ENCODE measurements around the gene PERCC1.
"Not testable (repeated sequence)": the region's sequence is repeated elsewhere in the genome, so short reads cannot be mapped to it uniquely, and the experiment has no call there.

Gene PERCC1

DNA sequence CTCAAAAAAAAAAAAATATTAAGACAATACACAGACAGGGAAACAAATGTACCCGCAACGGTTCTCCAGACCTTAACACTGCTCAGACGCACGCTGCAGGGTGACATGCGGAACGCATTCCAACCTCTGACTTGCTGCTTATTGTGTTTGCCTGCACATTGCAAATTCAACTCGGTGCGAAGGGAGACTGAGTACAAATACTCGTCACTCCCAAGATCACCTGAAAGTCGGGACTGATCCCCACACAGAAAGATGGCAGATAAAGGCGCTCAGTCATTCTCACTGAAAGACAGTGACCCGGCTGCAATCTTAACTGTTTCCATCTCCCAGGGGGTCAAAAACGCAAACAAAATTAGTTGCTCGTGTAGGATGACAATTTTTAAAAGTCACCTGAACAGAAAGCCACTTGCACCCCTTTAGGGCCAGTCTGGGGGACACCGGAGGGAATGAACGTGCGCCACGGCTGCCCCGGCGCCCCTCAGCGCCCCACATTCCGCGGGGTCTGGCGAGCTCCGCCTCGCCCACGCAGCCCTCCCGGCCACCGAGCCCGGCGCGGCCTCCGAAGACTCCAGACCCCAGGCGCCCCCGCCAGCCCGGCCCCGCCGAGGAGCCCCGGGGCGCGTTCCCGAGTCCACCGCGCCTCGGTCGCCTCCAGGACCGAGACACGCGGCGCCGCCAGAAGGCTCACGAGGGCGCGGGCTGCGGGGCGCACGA lies 43.4 kb downstream of the PERCC1 start:
- Histone ChIP-seq H3K9ac (ENCODE audit: low read depth, low read length) (peak overlapping the region; percentile 88), H3K4me3 (ENCODE audit: low read depth, low read length) (peak overlapping the region; percentile 76), H3K4me1 (ENCODE audit: control insufficient read depth, insufficient read depth, low read length) (no peaks in the 10 kb centered on the region), H3K27me3 (ENCODE audit: control insufficient read depth, insufficient read depth, low read length) (peaks cover 6% of the 10 kb centered on the region; the same call in 1 of the 2 replicates), H3K9me3 (ENCODE audit: control insufficient read depth, insufficient read depth, low read length) (no peaks in the 10 kb centered on the region), H3K36me3 (ENCODE audit: control insufficient read depth, insufficient read depth, low read length) (no peaks in the 10 kb centered on the region), H3K27ac (ENCODE audit: low read depth, low read length) (no peak overlapping the region)

DNA sequence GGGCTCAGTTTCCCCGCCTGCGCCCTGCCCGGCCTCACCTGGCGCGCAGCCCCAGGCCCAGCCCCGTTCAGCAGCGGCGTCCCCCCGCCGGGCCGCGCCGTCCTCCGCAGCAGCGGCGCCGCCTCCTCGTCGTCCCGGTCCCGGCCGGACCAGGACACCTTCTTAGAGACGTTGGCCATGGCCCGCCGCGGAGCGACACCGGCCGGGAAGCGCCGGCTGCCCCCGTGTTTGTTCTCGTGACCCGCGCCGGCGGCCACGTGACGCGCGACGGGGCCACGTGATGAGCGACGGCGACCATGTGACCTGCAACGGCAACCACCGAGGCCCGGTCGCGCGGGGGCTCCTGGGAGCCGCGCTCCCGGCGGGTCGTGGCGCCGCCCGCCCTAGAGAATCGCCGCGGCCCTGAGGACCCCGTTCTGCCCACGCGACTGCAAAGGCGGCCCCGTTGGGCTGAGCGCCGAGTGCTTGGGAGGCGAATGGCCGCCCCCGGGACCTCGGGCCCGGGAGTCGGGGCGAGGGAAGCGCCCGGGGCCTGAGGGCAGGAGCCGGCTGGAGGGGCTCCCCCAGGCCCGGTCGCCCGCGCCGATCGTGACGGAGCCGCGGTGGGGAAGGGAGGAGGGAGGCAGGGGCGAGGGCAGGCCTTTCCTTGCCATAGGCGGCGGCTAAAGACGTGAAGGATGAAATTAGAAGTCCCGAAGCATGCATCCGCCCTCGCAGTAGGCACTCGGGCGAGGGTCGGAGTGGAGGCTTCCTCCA lies 44.1 kb downstream of the PERCC1 start, which contains the start of gene CLCN7:
Gene CLCN7 (minus strand): TSS at position 233 of the 756 bp plus-strand sequence. CDS start 54 bp downstream, at position 179.
- H3K4me1 ChIP-seq (ENCODE audit: control insufficient read depth, insufficient read depth, low read length): no peaks in the 10 kb centered on the region
- peak within 1 kb of the TSS; percentile 76 for H3K4me3 ChIP-seq (ENCODE audit: low read depth, low read length)
- H3K27me3 ChIP-seq (ENCODE audit: control insufficient read depth, insufficient read depth, low read length): peaks cover 6% of the 10 kb centered on the region; the same call in 1 of the 2 replicates
- H3K9ac ChIP-seq (ENCODE audit: low read depth, low read length): peak within 1 kb of the TSS; percentile 88
- no peaks in the 10 kb centered on the region for H3K36me3 ChIP-seq (ENCODE audit: control insufficient read depth, insufficient read depth, low read length)
- H3K27ac ChIP-seq (ENCODE audit: low read depth, low read length): peak within 1 kb of the TSS; percentile 60
- H3K9me3 ChIP-seq (ENCODE audit: control insufficient read depth, insufficient read depth, low read length): no peaks in the 10 kb centered on the region

DNA sequence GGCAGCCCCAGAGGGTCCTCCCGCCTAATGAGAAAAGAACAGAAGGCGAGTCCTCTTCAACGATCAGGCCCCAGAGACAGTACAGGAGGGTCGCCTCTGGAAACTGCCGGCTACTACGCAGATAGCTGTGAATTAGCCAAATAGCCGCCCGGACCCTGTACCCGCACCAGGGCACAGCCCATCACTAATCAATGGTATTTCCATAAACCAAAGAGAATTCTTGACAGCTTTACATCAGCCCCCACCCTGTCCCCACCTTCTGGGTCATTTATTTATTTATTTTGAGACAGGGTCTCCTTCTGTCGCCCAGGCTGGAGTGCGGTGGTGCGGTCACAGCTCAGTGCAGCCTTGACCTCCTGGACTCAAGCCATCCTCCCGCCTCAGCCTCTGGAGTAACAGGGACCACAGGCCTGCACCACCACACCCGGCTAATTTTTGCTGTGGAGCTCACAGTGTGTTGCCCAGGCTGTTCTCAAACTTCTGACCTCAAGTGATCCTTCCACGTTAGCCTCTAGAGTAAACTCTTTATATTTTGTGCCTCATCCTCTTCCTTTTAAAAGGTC lies 44.8 kb downstream of the PERCC1 start:
- Histone ChIP-seq H3K9me3 (ENCODE audit: control insufficient read depth, insufficient read depth, low read length) (no peaks in the 10 kb centered on the region), H3K4me1 (ENCODE audit: control insufficient read depth, insufficient read depth, low read length) (no peaks in the 10 kb centered on the region), H3K4me3 (ENCODE audit: low read depth, low read length) (peak overlapping the region; percentile 76), H3K36me3 (ENCODE audit: control insufficient read depth, insufficient read depth, low read length) (no peaks in the 10 kb centered on the region), H3K27ac (ENCODE audit: low read depth, low read length) (no peak overlapping the region), H3K9ac (ENCODE audit: low read depth, low read length) (peak overlapping the region; percentile 88), H3K27me3 (ENCODE audit: control insufficient read depth, insufficient read depth, low read length) (peaks cover 6% of the 10 kb centered on the region; the same call in 1 of the 2 replicates)

DNA sequence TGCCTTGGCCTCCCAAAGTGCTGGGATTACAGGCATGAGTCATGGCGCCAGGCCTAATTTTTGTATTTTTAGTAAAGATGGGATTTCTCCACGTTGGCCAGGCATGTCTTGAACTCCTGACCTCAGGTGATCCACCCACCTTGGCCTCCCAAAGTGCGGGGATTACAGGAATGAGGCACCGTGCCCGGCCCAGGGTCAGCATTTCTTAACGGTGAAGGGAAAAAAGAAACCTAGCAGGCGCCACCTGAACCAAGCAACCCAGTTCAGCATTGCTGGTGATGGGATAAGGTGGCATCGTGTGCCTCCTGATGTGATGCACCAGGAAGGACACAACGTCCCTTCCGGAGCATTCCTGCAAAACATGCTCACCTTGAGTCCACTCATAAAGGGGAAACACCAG lies 46.2 kb downstream of the PERCC1 start:
- Histone ChIP-seq H3K27ac (ENCODE audit: low read depth, low read length) (no peak overlapping the region), H3K27me3 (ENCODE audit: control insufficient read depth, insufficient read depth, low read length) (peaks cover 6% of the 10 kb centered on the region; the same call in 1 of the 2 replicates), H3K9me3 (ENCODE audit: control insufficient read depth, insufficient read depth, low read length) (no peaks in the 10 kb centered on the region), H3K4me1 (ENCODE audit: control insufficient read depth, insufficient read depth, low read length) (no peaks in the 10 kb centered on the region), H3K9ac (ENCODE audit: low read depth, low read length) (no peak overlapping the region), H3K4me3 (ENCODE audit: low read depth, low read length) (no peak overlapping the region), H3K36me3 (ENCODE audit: control insufficient read depth, insufficient read depth, low read length) (no peaks in the 10 kb centered on the region)

DNA sequence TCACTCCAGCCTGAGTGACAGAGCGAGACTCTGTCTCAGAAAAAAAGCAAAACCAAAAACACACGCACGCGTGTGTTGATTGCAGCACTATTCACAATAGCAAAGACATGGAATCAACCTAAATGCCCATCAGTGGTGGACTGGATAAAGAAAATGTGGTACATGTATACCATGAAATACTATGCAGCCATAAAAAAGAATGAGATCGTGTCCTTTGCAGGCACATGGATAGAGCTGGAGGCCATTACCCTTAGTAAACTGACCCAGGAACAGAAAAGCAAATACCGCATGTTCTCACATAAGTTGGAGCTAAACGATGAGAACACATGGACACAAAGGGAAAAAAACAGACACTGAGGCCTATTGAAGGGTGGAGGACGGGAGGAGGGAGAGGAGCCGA lies 48.1 kb downstream of the PERCC1 start:
- not testable (repeated sequence) for H3K27me3 ChIP-seq (ENCODE audit: control insufficient read depth, insufficient read depth, low read length); H3K27ac ChIP-seq (ENCODE audit: low read depth, low read length); H3K9ac ChIP-seq (ENCODE audit: low read depth, low read length); H3K4me1 ChIP-seq (ENCODE audit: control insufficient read depth, insufficient read depth, low read length); H3K4me3 ChIP-seq (ENCODE audit: low read depth, low read length); H3K9me3 ChIP-seq (ENCODE audit: control insufficient read depth, insufficient read depth, low read length); H3K36me3 ChIP-seq (ENCODE audit: control insufficient read depth, insufficient read depth, low read length)

DNA sequence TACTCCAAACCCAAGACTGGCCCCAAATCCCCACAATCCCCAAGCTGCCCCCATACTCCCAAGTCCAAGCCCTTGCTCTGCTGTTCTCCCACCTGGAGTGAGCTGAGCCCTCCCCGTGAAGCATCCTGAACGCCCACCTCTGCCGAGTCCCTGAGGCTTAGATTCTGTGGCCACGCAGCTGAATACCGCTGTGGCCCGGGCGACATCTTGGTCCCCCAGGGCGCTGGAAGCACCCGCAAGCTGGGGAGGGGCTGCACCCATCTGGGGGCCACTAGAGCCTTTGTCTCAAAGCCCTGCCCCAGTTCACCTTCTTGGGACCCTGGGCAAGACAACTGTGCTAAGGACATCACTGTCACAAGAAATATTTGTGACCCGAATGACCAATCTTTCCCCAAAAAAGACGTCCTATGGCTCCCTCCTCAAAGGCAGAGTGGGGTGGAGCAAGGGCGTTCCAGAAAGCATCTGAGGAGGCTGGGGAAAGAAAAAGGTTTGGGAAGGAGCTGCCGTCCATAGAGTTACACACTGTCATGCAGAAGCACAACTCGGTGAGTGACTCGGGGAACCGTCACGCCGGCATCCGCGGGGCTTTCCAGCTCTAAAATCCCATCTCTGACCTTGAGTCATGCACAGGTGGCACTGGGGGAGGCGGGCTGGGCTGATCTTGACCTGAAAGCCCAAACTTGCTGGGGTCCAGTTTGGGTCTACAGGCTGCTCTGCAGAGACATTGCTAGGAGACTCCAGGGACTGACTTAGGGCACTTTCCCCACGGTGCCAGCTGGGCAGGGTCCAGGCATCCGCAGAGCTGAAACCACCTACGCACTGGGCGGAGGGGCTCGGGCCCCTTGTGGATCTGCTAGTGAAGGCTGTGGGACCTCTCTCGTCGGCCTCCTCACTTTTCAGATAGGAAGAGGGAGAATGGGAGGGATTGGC lies 51.3 kb downstream of the PERCC1 start:
- no peak overlapping the region for H3K4me3 ChIP-seq (ENCODE audit: low read depth, low read length)
- no peak overlapping the region for H3K27ac ChIP-seq (ENCODE audit: low read depth, low read length)
- H3K9me3 ChIP-seq (ENCODE audit: control insufficient read depth, insufficient read depth, low read length): no peaks in the 10 kb centered on the region
- H3K27me3 ChIP-seq (ENCODE audit: control insufficient read depth, insufficient read depth, low read length): peaks cover 6% of the 10 kb centered on the region; the same call in 1 of the 2 replicates
- no peak overlapping the region for H3K9ac ChIP-seq (ENCODE audit: low read depth, low read length)
- H3K4me1 ChIP-seq (ENCODE audit: control insufficient read depth, insufficient read depth, low read length): no peaks in the 10 kb centered on the region
- no peaks in the 10 kb centered on the region for H3K36me3 ChIP-seq (ENCODE audit: control insufficient read depth, insufficient read depth, low read length)

Data from HUES48 (cell line).